HG03039 (cell line): Measurements from ENCODE around the gene SMARCC2.
"Not testable (repeated sequence)": the region's sequence is repeated elsewhere in the genome, so short reads cannot be mapped to it uniquely, and the experiment has no call there.

Experiments used
- ATAC-seq: cut with Tn5 transposase; IDR thresholded peaks from one replicate; pipeline ENCODE4 v1.9.1; 2021; ENCODE audit warnings: mild to moderate bottlenecking, moderate library complexity; ENCODE audit not compliant: unreplicated experiment

SMARCC2 gene

DNA sequence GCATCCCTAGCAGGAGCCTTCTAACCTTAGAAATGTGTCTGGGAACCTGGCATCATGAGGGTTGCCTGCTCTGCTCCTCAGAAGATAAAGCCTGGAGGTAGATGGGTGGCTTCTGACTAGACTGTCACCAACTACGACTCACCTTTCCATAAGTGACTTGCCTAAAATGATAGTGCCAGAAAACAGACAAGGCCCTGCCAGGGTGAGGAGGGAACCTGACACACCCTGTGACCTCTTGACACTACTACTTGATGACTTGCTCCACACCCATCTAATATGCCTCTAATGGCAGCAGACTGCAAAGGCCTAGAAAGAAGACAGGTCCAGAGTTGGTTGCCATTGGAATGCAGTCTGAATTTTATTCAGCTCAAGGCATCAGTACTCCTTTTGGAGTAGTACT lies 23.1 kb upstream of the SMARCC2 start:
- no peak for ATAC-seq

DNA sequence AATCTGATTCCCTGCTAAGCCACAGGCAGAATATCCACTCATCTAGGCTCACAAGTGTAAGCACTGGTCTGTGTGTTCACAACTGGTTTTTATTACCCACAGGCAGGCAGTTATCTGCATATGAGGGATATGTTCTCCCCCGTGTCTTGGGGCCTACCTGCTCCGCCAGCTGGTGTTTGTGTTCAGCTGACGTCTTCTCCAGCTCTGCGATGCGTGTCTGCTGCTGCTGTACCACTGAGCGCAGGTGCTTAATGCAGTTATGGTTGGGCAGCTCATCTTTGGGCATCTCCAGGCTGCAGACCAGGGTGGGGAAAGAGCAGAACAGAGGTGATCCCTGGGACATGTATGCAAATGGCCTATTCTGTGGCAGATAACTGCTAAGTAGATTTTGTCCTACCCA lies 18.7 kb upstream of the SMARCC2 start:
- no peak for ATAC-seq

DNA sequence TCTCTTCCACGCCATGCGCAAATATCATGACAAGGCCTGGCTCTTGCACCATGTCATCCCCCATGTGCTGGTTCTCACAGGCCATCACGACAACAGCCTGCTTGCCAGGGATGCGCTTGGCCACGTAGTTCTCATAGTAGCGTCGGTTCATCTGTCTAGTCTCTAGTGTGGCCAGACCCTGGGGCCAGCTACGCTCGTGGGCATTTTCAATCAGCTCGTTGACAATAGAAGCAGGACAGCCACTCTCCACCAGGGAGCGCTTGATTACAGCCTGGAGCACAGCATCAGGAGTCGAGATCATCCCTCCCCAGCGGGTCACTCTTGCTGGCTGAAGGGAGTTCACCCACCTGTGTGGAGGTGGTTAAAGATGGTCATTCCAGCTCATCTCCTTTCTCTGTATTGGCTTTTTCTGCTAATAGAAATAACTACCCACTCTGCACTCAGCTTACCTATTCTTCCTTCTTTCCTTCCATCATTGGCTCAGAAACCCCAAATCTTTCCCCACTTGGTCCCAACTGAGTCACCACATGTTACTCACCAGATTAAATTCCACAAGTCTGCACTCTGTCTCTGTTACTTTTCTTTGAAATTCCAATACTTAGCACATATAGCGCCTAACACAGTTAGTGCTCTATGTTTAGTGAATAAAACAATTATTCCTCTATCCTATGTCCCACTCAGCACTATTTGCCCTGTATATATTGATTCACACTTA lies 17.3 kb upstream of the SMARCC2 start:
- ATAC-seq = no peak

DNA sequence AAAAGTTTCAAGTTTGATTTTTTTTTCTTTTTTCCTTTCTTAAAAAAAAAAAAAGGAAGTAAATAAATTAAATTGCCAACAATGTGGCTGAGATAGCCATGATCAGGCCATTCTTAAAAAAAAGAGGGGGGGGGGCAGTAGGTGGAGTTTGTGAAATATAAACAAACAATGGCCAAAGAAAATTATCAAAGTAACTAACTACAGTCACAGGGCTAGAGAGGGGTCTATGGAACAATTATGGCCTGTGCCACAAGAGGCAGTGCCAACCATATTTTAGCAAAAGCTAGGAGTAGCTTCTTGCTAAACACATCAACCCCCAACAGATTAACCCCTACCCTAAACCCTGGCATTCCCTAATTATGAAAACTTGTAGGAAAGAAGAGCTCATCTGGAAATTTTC lies 16.2 kb upstream of the SMARCC2 start:
- ATAC-seq = no peak

DNA sequence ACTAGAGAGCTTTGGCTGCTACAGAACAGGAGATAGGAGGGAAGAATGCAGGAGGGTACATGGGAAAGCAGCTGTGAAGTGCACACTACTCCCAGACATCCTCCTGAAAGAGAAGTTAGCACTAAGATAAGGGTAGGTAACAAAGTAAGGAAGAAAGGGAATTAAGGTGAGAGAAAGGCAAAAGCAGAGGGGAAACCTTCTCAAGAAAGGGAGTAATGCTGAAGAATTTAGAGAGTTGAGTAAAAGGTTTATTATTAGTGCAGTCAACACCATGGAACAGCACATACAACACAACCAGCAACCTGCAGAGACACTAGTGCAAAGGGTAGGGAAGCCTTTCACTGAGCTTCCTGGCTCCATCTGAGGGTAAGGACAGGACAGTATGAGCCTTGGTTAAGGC lies 15.0 kb upstream of the SMARCC2 start:
- no peak for ATAC-seq

DNA sequence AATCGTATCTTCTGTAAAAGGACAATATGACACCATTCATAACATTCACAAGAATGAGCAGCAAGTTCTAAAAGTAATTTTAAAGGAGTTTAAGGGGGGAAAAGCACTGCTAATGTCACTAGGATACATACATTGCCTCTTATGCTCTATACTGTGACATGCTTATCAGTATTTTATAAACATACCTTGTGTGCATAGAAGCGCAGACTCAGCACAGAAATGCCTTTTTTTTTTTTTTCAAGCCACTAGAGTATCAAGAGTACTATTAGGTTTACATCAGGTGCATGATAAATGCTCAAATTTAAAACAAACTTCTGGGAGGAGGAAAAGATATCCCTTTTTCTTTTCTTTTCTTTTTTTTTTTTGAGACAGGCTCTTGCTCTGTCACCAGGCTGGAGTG lies 13.6 kb upstream of the SMARCC2 start:
- ATAC-seq = no peak

DNA sequence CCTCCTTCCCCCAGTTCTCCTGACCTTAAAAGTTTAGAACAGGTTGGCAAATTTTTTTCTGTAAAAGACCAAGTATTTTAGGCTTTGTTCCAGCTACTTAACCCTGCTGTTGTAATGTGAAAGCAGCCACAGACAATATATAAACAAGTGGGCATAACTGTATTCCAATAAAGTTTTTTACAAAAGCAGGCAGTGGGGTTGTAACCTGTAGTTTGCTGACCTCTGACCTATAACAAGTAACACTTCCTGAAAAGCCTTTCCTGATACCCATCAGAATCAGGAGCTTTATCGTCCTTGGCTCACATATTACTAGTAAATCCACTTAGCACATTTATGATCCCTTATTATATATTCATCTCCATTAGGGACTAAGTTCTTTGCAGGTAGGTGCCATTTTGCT lies 13.1 kb upstream of the SMARCC2 start:
- ATAC-seq = no peak

DNA sequence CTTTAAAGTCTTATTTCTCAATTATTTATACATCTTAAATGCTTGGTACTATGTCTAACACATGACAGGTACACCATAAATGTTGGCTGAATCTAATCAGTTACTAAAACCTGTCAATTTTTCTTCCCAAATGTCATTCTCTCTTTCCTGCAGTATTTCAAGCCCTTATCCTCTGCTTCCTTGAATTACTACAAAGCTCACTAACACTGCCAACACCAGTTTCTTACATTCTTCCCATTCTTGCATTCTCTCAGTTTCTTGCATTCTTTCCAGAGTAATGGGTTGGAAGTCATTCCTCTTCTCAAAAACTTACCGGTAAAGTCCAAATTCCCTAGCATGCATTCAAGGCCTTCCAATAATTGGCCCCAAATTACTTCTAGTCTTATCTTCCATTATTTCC lies 9.6 kb upstream of the SMARCC2 start:
- no peak for ATAC-seq

DNA sequence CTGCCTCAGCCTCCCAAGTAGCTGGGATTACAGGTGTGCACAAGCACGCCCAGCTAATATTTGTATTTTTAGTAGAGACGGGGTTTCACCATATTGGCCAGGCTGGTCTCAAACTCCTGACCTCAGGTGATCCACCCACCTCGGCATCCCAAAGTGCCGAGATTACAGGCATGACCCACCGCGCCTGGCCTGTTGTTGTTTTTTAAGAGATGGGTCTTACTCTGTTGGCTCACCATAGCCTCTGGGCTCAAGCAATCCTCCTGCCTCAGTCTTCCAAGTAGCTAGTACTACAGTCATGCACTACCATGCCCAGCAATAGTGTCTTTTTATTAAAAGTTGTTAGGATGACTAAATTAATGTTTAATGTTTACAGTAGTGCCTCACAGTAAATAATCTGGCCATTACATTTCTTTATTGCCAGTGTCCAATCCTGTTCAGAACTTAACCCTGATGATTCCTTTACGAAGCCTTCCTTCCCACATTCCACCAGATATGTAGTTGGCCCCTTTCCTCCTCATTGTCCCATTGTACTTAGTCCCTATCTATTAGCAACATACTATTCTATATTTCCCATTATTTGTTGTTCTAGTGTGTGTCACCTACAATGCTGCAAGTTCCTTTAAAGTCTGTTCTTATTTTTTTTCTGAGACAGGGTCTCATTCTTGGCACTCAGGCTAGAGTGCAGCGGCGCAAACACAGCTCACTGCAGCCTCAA lies 8.8 kb upstream of the SMARCC2 start:
- ATAC-seq = no peak

DNA sequence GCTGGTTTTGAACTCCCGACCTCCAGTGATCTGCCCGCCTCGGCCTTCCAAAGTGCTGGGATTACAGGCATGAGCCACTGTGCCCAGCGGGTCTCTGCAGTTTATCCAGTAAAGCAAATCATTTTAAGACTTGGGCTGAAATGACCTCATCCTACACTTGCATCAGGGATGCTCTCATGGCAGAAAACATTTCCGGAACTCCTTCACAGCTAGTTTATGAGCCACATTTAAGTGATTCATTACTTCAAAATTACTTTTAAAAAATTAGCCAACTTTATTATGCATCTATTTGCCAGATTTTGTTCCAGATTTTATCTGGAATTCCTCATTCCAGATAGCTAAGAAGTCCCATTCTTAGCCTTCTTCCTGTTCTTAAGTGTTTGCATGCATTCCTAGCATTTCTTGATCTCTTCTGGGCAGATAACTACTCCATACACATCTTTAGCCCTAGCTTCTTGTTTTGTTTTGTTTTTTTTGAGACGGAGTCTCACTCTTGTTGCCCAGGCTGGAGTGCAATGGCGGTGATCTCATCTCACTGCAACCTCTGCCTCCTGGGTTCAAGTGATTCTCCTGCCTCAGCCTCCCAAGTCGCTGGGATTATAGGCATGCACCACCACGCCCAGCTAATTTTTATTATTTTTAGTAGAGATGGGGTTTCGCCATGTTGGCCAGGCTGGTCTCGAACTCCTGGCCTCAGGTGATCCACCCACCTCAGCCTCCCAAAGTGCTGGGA lies 7.7 kb upstream of the SMARCC2 start:
- not testable (repeated sequence) for ATAC-seq

DNA sequence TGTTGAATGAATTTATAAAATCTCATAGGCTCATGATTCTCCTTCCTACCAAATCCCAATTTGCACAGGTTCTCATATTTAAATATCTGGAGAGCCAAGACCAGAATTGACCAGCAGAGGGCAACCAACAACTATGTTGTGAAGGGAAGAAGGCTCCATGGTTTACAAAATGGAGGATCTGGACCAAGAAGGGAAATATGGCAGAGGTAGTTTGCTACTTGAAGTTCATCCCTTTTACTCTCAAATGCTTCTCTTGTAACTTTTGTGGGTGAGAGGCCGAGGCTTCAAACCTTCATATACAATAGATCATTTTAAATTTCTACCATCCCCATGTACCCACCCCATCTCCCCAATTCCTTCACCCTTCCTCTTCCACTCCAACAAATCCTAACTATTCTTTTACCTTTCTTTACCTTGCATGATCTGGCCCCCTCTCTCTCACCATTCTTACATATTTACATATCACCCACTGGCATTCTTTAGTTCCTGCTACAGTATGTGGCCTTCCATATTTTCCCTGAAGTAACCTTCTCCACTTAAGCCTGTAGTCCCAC lies 3.8 kb upstream of the SMARCC2 start:
- no peak for ATAC-seq

DNA sequence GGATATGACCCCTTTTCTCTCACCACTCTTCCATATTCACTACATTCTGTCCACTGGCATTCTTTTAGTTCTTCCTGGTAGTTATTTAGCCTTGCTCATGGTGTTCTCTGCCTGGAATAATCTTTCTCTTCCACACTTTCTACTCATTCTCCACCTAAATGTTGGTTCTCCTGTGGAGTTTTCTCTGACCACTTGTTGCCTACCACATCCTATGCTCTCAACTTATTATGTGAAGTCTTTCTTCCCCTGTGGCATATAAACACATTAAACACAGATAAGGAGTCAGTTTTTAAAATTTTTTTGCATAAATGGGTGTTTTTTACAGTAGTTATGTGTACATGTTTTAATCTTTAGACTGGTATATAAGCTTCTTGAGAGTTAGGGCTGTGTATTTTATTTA lies 3.3 kb upstream of the SMARCC2 start:
- ATAC-seq = no peak

DNA sequence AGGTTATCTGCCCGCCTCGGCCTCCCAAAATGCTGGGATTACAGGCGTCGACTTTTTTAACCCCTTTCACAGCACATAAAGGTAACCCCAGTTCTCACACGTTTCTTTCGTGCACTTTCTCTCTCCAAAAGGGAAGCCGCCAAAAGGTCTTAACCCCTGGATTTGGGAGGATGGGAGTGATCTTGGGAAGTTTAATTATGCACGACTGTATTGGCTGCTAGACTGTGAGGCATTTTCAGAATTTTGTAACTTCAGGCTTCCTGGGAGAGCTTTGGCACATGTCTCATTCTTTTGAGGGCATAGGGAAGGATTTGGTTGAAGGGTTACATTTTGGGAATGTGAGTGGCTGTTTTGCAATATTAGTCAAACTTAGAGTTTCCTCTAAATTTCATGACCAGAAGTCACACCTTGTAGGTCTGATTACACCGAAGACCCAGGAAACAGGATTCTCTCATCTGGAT lies 1.4 kb upstream of the SMARCC2 start:
- ATAC-seq = no peak

DNA sequence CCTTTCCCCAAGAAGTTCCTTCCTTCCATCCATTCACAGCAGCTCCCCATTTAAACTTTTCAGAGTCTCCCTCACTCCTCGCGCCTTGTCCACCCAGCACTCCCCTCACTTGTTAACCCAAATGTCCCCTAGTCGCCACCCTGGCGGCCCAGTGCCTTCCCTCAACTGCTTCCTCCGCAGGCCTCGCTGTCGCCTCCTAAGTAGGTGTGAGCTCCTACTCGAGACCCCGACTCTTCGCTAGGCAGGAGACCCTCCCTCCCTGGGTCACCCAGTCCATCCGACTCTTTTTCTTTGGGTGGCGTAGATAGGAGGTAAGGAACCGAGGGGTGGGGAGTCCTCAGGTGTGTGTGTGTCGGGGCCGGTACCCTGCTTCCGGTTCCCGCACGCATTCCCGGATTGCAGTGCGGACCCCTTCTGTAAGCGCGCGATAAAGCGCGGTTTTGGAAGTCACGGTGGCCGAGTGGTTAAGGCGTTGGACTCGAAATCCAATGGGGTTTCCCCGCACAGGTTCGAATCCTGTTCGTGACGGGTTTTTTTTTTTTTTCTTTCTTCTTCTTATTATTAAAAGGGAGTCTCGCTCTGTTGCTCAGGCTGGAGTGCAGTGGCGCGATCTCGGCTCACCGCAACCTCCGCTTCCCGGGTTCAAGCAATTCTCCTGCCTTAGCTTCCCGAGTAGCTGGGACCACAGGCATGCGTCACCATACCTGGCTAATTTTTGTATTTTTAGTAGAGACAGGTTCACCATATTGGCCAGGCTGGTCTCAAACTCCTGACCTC lies 823 bp upstream of the SMARCC2 start:
- peak; percentile 34 for ATAC-seq

DNA sequence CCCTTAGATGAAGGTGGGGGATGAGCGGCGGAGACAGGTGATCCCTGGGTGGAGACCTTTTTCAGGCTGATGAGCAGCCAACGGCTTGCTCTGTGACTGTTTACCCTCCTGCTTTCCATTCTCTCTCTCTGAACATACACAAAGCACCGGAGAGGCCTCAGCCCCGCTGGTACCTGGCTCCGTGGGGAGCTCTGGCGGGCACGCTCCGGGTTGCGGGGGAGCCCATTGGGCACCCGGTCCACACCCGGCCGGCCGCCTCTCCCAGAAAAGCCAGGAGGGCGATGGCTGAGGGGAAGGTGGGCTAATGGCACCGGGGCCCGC lies 545 bp downstream of the SMARCC2 start:
- no peak for ATAC-seq

DNA sequence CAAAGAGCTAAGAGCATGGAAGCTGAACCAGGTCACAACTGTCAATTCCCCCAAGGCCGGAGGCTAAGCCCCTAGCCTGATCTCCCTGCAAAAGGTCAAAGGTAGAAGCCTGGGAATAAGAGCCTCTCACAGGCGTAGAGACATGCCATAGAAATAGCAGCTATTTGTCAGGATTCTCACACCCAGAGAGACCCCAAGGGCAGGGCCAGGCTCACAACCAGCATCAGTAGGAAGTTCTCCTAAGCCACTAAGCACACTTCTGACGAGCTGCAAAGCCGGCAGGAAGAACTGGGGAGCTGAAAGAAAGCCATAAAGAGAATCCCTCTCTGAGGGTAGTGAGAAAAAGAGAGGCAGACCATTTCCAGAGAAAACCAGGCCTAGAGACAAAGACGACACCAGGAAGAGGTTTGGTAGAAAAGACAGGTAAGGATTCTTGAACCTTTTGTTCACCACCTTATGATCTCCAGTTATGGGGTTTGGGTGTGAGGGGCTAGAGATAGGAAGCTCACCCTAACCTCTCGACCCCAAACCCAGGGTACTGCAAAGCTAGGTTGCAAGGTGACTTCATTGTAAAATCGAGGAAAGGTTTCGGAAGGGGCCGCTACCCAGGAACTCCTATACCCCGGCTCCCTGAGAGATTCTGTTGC lies 1.0 kb downstream of the SMARCC2 start:
- ATAC-seq = no peak

DNA sequence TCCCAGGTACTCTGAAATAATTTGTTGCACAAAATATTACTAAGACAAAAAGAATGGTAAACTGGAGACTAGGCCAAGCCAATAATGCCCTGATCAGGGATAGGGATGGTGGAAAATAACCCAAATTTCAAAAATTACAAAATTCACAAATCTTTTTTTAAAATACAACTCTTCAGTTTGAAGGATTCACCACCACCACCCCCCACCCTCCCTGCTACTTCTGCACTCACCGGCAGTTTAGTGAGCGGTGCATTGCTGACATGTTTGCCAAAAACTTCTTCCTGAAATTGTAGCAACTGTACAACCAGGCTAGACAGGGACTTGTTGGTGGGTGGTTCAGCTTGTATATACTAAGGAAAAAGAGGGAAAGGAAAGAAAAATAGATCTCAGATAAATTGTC lies 2.3 kb downstream of the SMARCC2 start:
- ATAC-seq = no peak

DNA sequence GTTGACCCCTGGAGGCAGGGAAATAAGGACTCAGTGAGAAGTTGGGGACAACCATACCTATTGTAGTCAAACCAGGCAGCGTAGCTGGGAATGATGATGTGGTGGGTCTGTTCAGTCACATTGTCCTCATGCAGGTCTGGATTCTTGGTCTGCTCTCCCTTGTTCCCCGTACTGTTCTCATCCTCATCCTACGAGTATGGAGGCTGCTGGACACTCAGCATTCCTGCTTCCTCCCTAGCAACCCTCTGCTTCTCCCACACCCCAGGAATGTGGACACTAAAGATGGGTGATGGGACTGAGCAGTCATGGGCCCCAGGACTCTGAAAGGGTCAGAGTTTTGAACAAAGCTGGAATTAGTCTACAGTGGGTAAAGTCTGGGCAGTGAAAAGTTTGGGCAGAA lies 10.9 kb downstream of the SMARCC2 start:
- ATAC-seq = no peak

DNA sequence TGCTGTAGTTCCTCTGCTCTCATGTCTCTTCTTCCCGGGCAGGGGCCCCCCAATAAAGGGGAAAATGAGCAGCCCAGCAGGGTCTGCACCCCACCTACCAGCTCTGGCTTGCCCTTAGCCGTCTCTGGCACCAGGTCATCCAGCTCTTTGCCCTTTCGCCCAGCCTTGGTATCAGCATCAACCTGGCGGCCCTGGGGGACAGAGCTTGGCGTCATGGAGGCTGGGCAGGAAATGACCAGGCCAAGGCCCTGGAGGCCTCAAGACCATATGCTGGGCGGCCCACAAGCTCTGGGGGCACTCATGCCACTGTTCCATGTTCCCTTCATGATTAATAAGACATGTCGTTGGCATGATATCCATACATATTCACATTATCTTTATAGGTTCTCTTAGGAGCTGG lies 16.4 kb downstream of the SMARCC2 start:
- no peak for ATAC-seq

DNA sequence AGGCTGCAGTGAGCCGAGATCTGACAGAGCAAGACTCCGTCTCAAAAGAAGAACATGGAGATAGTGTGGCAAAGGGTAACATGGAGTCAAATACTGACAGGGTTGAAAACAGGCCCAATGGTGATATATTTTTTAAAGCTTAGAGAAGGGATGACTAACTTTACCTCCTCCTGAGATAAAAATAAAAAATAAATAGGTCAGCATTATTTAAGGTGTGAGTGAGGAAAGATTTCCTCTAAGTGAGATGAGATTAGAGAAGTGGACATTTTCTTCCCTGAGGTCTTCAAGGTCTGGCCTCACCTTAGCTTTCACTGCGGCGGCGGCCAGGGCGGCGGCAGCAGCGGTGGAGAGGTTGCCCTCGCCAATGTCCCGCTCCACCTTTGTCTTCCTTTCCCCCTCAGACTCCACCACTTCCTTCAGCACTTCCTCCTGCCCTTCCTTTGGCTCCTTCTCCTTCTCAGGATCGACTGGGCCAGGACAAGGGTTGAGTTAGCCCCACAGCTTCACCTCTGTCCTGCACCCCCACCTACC lies 20.0 kb downstream of the SMARCC2 start:
- ATAC-seq = no peak
